NCI-H2029 treated with DMSO at 0.1 percent for 48 hours (cell line): ENCODE results near the gene SRGAP1.
"Not testable (repeated sequence)": the region's sequence is repeated elsewhere in the genome, so short reads cannot be mapped to it uniquely, and the experiment has no call there.

ENCODE experiments used
- DNase-seq: peaks from one replicate; lab custom pipeline; 2025; lab: John Stamatoyannopoulos, UW

SRGAP1 gene

GRCh38 chr12:63838411-63838810, 6.1 kb upstream of the SRGAP1 start:
- DNase-seq, result no peak

- DNase-seq, result no peak
Measured at GRCh38 chr12:63841011-63841410, 3.5 kb upstream of the SRGAP1 start.

GRCh38 chr12:63841571-63841970, 2.9 kb upstream of the SRGAP1 start:
- DNase-seq, result no peak

- not testable (repeated sequence) for DNase-seq
Measured at GRCh38 chr12:63842750-63843149, 1.8 kb upstream of the SRGAP1 start.

GRCh38 chr12:63843254-63843720, 1.2 kb upstream of the SRGAP1 start:
- no peak for DNase-seq

- peak; percentile 83 for DNase-seq
Measured at GRCh38 chr12:63843721-63844390, 644 bp upstream of the SRGAP1 start.

- peak; percentile 33 for DNase-seq
Measured at GRCh38 chr12:63845726-63846125, 1.2 kb downstream of the SRGAP1 start.

- DNase-seq, result peak; percentile 41
Measured at GRCh38 chr12:63846238-63846967, 1.9 kb downstream of the SRGAP1 start.

GRCh38 chr12:63848450-63848849, 4.0 kb downstream of the SRGAP1 start:
- no peak for DNase-seq

- DNase-seq, result no peak
Measured at GRCh38 chr12:63849106-63849620, 4.7 kb downstream of the SRGAP1 start.

- DNase-seq, result no peak
Measured at GRCh38 chr12:63849641-63850040, 5.1 kb downstream of the SRGAP1 start.

- DNase-seq, result no peak
Measured at GRCh38 chr12:63853978-63854377, 9.5 kb downstream of the SRGAP1 start.

GRCh38 chr12:63855299-63855698, 10.8 kb downstream of the SRGAP1 start:
- DNase-seq, result no peak

GRCh38 chr12:63857771-63858670, 13.5 kb downstream of the SRGAP1 start:
- DNase-seq, result no peak

GRCh38 chr12:63859880-63860279, 15.4 kb downstream of the SRGAP1 start:
- DNase-seq, result not testable (repeated sequence)

GRCh38 chr12:63862187-63862968, 17.9 kb downstream of the SRGAP1 start:
- DNase-seq, result peak; percentile 44

GRCh38 chr12:63862969-63863230, 18.4 kb downstream of the SRGAP1 start:
- DNase-seq, result no peak

- DNase-seq, result no peak
Measured at GRCh38 chr12:63863658-63864453, 19.4 kb downstream of the SRGAP1 start.

GRCh38 chr12:63864454-63864706, 19.9 kb downstream of the SRGAP1 start:
- DNase-seq, result no peak

GRCh38 chr12:63865448-63865847, 20.9 kb downstream of the SRGAP1 start:
- DNase-seq, result no peak

GRCh38 chr12:63867053-63867452, 22.6 kb downstream of the SRGAP1 start:
- DNase-seq, result no peak
